HL-60 (cell line): ENCODE data around the gene SEC16B.

Experiments
- DNase-seq, 2 experiments: peaks; one replicate each; pipeline ENCODE4 v3.0.0-alpha.2; 2010 to 2020; ENCODE audit warnings: low read depth in 1 of 2, low spot score in 1 of 2
- H3K27ac ChIP-seq: fragments of 250-450 bp; sonication (Bioruptor Pico); replicated peaks from 2 replicates; pipeline ENCODE4 v1.5.1; 2020; ENCODE audit warnings: mild to moderate bottlenecking, moderate library complexity
- H3K27me3 ChIP-seq: fragments of 250-450 bp; sonication (Bioruptor Pico); 2 replicates; pipeline ENCODE4 v1.5.1; 2021; ENCODE audit warnings: mild to moderate bottlenecking, moderate library complexity; ENCODE audit not compliant: insufficient read depth, poor library complexity, severe bottlenecking
- H3K4me3 ChIP-seq: replicated peaks from 2 replicates; pipeline ENCODE4 v1.5.1; 2011; ENCODE audit warnings: mild to moderate bottlenecking, control low read depth, low read length; ENCODE audit not compliant: insufficient read depth
- CTCF ChIP-seq: IDR thresholded peaks from one replicate; pipeline ENCODE4 v1.5.1; 2011; ENCODE audit warnings: low read length, control low read depth, inconsistent platforms; ENCODE audit not compliant: insufficient read depth
- GABPA ChIP-seq: IDR thresholded peaks from 2 replicates; pipeline ENCODE4 v1.6.1; 2012; ENCODE audit warnings: low read depth
- POLR2AphosphoS5 ChIP-seq: IDR thresholded peaks from 2 replicates; pipeline ENCODE4 v1.6.1; 2012; ENCODE audit warnings: low read depth
- REST ChIP-seq: IDR thresholded peaks from 2 replicates; pipeline ENCODE4 v1.6.1; 2012; ENCODE audit warnings: low read depth; ENCODE audit not compliant: insufficient replicate concordance
- SPI1 ChIP-seq: IDR thresholded peaks from 2 replicates; pipeline ENCODE4 v1.6.1; 2012; ENCODE audit warnings: low read depth, mild to moderate bottlenecking, borderline replicate concordance

SEC16B gene

GRCh38 chr1:177960939-177961622, 8.8 kb downstream of the SEC16B start:
- Histone ChIP-seq H3K4me3 (no peak overlapping the region), H3K27ac (no peak overlapping the region), H3K27me3 (no peaks in the 10 kb centered on the region)
- no peak for DNase-seq
- no peak for TF ChIP-seq CTCF
- no peak for TF ChIP-seq SPI1
- no peak for TF ChIP-seq POLR2AphosphoS5
- no peak for TF ChIP-seq REST
- TF ChIP-seq GABPA = no peak

DNA sequence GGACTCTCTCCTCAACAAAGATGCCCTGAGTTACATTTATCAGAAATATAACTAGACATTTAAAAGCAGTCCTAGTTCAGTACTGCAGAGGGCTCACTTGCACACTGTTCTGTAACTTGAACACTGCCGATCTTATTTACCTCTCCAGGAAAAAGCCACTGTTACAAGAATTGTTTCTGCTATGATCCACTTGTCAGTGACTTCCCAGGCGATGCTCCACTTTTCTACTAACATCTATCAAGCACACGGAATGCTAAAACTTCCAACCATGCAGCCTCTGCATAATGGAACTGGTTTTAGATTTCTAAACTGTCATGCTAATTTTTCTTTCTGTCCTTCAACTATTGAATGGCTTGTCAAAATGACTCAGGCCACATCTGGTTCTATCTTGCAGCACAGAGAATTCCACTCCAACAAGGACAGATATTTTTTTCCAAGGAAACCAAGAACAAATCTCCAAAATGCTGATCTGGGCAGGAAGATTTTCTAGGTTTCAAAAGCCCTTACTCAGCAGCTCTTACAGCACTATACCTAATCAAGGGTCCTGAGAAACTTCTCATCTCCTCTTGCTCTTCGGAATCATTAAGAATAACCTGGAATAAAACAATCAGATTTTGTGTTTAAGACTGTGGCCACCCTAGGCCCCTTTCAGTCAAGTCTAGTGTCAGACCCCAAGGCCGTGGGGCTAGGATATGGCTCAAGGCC, 9.9 kb downstream of the SEC16B start:
- TF ChIP-seq SPI1 (no peak), CTCF (no peak)
- no peak for DNase-seq
- Histone ChIP-seq H3K27me3 (no peaks in the 10 kb centered on the region), H3K27ac (no peak overlapping the region), H3K4me3 (no peak overlapping the region)

DNA sequence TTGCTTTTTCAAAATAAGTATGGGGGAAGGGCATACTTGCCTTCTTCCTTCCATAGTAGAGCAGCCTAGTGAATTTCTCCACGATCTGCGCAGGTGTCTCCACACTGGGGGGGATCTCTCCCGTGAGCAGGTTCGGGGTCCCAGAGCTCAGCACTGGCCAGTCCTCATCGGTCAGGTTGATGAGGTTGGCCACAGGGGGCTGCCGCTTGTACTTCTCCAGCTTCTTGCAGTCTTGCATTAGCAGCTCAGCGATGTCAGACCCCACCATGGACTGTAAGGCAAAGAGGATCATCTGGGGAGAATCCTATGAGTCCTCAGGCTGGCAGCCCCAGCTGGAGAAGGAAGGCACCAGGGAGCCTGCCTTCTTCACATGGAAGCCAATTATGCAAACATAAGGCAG, 11.8 kb downstream of the SEC16B start:
- DNase-seq = no peak
- Histone ChIP-seq H3K27me3 (no peaks in the 10 kb centered on the region), H3K27ac (no peak overlapping the region), H3K4me3 (no peak overlapping the region)
- TF ChIP-seq CTCF (no peak), SPI1 (no peak), POLR2AphosphoS5 (no peak), GABPA (no peak), REST (no peak)
